Activated naive CD8-positive, alpha-beta T cell treated with anti-CD3 and anti-CD28 coated beads for 36 hours (primary cell): ENCODE data around the gene EML4. TPM values are rescaled to one million over a fixed set of nuclear protein-coding genes. Genes with fewer than 3 reads are reported as not detected.
"Not testable (repeated sequence)": the region's sequence is repeated elsewhere in the genome, so short reads cannot be mapped to it uniquely, and the experiment has no call there.

Source experiments
- DNase-seq: peaks from one replicate; pipeline ENCODE4 v3.0.0; 2021
- H3K27ac Mint-ChIP-seq: one replicate; pipeline ENCODE4 v1.8.0; 2022; ENCODE audit warnings: mild to moderate bottlenecking, moderate library complexity, mixed read lengths
- H3K27me3 Mint-ChIP-seq: one replicate; pipeline ENCODE4 v1.8.0; 2022; ENCODE audit warnings: mild to moderate bottlenecking, mixed read lengths
- H3K36me3 Mint-ChIP-seq: one replicate; pipeline ENCODE4 v1.8.0; 2021; ENCODE audit warnings: mild to moderate bottlenecking, mixed read lengths
- H3K4me1 Mint-ChIP-seq: one replicate; pipeline ENCODE4 v1.8.0; 2021; ENCODE audit warnings: mixed read lengths
- H3K4me3 Mint-ChIP-seq: one replicate; pipeline ENCODE4 v1.8.0; 2022; ENCODE audit warnings: mild to moderate bottlenecking, moderate library complexity, mixed read lengths
- H3K9me3 Mint-ChIP-seq: one replicate; pipeline ENCODE4 v1.8.0; 2022; ENCODE audit warnings: mixed read lengths
- total RNA-seq, 2 experiments: library from RNA; stranded (reverse); gene quantifications; one replicate each; pipeline ENCODE4 v1.2.3, GENCODE V29; 2021

EML4 gene
- total RNA-seq, 2 experiments from 2014 or later: 60.0 to 64.6 TPM

DNA sequence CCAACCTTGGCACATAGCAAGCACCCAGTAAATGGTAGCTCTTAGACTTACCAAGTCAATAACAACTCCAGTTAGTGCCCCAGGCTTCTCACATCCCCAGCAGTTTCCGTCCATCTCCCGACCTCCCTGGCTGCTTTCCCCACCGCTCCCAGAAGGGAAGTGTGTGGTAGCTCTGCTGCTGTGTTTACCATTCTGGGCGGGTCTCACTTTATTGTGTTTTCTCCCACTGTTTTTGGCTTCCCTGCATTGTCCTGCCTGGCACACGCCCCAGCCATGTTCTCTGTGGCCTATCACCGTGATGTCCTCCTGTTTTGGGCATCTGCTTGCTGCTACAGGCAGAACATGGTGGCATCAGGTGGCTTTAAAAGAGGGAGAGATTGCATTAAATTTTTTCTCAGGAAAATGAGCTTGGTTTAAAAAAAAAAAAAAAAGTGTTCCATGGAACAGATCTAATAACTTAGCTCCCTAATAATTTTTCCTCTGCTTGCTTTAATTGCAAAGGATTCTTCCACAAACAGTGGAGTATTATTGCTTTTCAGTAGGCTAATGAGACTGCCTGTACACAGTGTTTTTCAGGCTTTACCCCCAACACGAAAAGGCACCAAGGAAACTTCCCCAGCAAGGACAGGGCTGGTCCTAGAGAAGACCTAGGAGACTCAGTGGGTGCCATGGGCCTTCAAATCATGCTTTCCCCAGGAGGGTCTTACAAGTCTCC, 199.8 kb downstream of the EML4 start:
- Mint-ChIP-seq H3K4me3 (no peak overlapping the region), H3K36me3 (no peaks in the 10 kb centered on the region), H3K9me3 (no peaks in the 10 kb centered on the region), H3K27ac (no peak overlapping the region), H3K27me3 (no peaks in the 10 kb centered on the region), H3K4me1 (peaks cover 6% of the 10 kb centered on the region)
- no peak for DNase-seq

DNA sequence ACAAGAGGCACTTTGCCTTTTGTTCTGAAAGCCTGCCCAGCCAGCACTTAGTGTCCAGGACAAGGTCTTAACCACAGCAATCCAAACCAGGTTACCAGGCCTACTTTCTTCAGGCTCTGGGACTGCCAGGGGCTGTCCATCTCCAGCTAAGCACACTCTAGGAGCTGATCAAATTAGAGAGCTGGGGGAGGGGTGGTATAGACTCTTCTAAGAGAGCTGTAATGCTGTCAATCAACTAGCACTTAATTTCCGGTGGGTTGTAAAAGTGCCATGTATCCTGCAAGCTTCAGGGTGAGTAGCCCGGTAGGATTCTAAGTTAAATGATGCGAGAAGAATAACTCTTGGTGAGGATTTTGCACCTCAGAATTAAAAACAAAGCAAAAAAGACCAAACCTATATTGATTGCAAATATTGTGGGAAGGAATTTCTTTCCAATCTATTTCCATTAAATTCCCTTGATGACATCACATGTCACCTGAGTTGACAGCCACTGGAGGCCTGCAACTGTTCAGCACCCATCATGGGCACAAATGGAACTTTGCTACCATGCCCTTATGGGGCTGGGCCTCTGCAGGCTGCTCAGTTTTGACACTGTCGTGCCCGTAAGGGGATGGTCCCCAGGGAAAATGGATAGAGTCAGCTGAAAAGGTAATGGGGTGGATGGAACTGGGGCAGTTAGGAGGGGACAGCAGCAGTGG, 200.5 kb downstream of the EML4 start:
- no peaks in the 10 kb centered on the region for H3K36me3 Mint-ChIP-seq
- no peaks in the 10 kb centered on the region for H3K27me3 Mint-ChIP-seq
- no peaks in the 10 kb centered on the region for H3K9me3 Mint-ChIP-seq
- no peak for DNase-seq
- H3K4me3 Mint-ChIP-seq: no peak overlapping the region
- H3K27ac Mint-ChIP-seq: no peak overlapping the region
- peaks cover 6% of the 10 kb centered on the region for H3K4me1 Mint-ChIP-seq

- H3K9me3 Mint-ChIP-seq: no peaks in the 10 kb centered on the region
- no peaks in the 10 kb centered on the region for H3K27me3 Mint-ChIP-seq
- no peak overlapping the region for H3K27ac Mint-ChIP-seq
- H3K36me3 Mint-ChIP-seq: no peaks in the 10 kb centered on the region
- no peak for DNase-seq
- no peak overlapping the region for H3K4me3 Mint-ChIP-seq
- H3K4me1 Mint-ChIP-seq: peaks cover 5% of the 10 kb centered on the region
Observed at GRCh38 chr2:42371611-42372473, 202.7 kb downstream of the EML4 start.

DNA sequence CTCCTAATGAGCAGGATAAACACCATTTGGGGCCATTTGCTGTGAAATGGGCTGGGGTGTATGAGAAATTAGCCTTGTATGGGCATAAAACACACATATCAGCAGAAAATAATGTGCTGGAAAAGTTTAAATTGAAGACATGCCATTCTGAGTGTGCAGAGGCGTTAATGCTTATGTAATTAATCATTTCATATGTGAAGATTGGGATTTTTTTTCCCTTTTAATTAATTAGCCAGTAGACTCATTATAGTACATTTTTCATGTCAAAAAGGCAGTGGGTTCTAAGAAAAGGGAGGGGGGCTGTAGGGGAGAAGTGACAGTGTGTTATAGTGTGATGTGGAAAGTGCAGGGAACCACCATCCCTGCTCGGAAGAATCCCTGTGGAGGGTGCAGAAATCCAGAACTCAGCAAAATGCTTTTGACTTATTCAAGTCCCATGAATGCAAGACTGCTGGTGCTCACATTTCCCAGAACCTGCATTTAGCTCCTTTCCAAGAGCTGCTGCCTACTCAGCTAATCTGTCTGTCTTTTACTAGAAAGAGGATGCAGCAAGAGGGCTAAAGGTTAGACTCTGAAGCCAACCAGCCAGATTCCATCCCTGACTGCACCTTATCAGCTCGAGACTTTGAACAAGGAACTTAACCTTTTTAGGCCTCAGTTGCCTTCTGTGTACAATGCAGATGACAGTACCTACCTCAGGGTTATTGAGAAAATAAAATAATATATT, 203.5 kb downstream of the EML4 start:
- Mint-ChIP-seq H3K9me3 (no peaks in the 10 kb centered on the region), H3K27me3 (no peaks in the 10 kb centered on the region), H3K4me3 (no peak overlapping the region), H3K36me3 (no peaks in the 10 kb centered on the region), H3K4me1 (peaks cover 2% of the 10 kb centered on the region), H3K27ac (no peak overlapping the region)
- no peak for DNase-seq

DNA sequence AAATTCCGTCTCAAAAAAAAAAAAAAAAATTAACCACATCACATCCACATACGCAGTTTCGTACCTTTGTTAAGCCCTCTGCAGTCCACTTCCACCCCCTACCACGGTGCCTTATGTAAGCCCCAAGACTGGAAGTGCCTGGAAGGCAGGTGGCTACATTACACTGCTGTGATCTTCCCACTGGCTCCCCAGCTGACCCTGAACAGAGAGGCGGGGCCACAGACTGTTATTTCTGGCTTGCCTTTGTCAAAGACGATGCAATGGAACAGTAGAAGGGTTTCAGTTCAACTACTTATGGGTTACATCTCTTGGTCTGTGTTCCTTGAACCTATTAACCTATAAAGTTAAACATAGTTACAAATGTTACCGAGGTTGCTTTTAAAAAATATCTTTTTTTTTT, 207.6 kb downstream of the EML4 start:
- H3K27me3 Mint-ChIP-seq: peaks cover 8% of the 10 kb centered on the region
- H3K4me3 Mint-ChIP-seq: no peak overlapping the region
- DNase-seq: no peak
- no peaks in the 10 kb centered on the region for H3K36me3 Mint-ChIP-seq
- H3K27ac Mint-ChIP-seq: no peak overlapping the region
- no peaks in the 10 kb centered on the region for H3K9me3 Mint-ChIP-seq
- H3K4me1 Mint-ChIP-seq: no peaks in the 10 kb centered on the region

- no peaks in the 10 kb centered on the region for H3K36me3 Mint-ChIP-seq
- H3K9me3 Mint-ChIP-seq: no peaks in the 10 kb centered on the region
- no peak overlapping the region for H3K27ac Mint-ChIP-seq
- H3K4me1 Mint-ChIP-seq: no peaks in the 10 kb centered on the region
- H3K4me3 Mint-ChIP-seq: no peak overlapping the region
- no peak for DNase-seq
- peaks cover 9% of the 10 kb centered on the region for H3K27me3 Mint-ChIP-seq
Observed at GRCh38 chr2:42378415-42378814, 209.3 kb downstream of the EML4 start.

GRCh38 chr2:42380026-42380425, 210.9 kb downstream of the EML4 start:
- not testable (repeated sequence) for H3K4me3 Mint-ChIP-seq, H3K27me3 Mint-ChIP-seq, H3K27ac Mint-ChIP-seq, H3K9me3 Mint-ChIP-seq, H3K4me1 Mint-ChIP-seq, H3K36me3 Mint-ChIP-seq, DNase-seq

DNA sequence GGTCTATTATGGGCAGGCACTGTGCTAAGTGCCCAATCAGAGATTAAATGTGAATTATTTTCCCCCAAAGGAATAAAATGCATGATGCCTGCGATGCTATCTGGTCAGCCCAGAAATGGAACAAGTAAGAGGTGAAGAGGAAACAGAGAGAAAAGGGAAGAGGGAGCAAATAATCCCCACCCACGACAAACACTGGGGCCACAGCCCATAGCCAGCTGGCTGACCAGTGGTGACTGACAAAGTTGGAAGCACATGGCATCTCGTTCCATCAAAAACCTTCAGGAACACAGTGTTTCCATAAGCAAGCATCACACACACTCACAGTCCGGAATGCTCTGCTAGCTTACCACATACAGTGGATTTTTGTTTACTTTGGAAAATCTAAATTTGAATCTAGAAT, 213.0 kb downstream of the EML4 start:
- H3K4me3 Mint-ChIP-seq: no peak overlapping the region
- H3K36me3 Mint-ChIP-seq: no peaks in the 10 kb centered on the region

More for the DNA sequence above, 213.0 kb downstream of the EML4 start:
- Mint-ChIP-seq H3K27me3 (peaks cover 9% of the 10 kb centered on the region), H3K27ac (no peak overlapping the region), H3K4me1 (no peaks in the 10 kb centered on the region), H3K9me3 (no peaks in the 10 kb centered on the region)
- no peak for DNase-seq

Other genes with a start within 250 kb of the EML4 start
- gene PKDCC, start 121.3 kb upstream of the EML4 start, total RNA-seq: not detected
- gene COX7A2L, start 191.9 kb downstream of the EML4 start, total RNA-seq: 100 to 1,000 TPM; 107 to 110 TPM